Left renal pelvis (tissue), 4 donors: ENCODE measurements around the gene MRRF. TPM values are rescaled to one million over a fixed set of nuclear protein-coding genes. Genes with fewer than 3 reads are reported as not detected.

Experiments
- DNase-seq, 4 donors: peaks; one replicate each; pipeline ENCODE4 v3.0.0-alpha.2; 2013; ENCODE audit warnings: low read depth in 4 of 4, low spot score in 3 of 4
- polyA plus RNA-seq, 4 donors: library from polyadenylated mRNA; unstranded; fragments of 120-200 nt; gene quantifications; one replicate each; pipeline ENCODE4 v1.2.1, GENCODE V29; 2013; ENCODE audit not compliant: insufficient read length in 4 of 4

MRRF gene, protein sequence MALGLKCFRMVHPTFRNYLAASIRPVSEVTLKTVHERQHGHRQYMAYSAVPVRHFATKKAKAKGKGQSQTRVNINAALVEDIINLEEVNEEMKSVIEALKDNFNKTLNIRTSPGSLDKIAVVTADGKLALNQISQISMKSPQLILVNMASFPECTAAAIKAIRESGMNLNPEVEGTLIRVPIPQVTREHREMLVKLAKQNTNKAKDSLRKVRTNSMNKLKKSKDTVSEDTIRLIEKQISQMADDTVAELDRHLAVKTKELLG
- 10 to 100 TPM; 21.9 to 46.3 (median 44.9) TPM for polyA plus RNA-seq

DNA sequence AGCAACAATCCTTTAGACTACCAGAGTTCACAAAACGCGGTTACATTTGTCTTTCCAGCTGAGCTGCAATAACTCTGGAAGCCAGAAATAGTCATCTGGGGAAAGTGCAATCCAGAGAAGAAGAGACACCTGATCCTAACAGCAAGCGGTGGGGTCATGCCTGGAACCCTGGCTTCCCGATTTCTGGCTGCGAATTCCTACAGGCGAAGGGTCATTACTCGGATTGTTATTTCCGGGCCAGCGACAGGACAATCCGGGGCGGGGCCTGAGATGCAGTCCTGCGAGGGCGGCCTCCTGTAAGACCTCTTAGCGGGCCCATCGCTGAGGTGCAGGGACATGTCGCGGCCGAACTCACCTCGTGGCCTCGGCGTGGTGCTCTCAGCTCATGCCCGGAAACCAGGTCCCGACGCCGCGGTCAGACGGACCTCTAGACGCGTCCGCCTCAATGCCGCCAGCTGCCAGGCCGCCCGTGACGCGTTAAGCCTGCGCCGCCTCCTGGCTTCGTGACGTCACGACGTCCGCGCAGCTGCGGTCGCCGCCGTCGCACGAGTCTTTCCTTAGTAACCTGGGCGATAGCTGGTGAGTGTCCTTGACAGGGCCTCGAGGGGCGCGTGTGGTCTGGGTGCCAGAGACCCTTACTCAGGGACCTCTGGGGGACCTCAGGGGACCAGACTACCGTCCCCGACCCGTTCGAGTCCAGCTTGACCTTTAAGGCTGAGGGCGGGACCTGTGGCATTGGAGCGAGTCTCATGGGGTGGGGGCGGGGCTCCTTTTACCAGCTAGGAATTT lies at the start of gene MRRF, which contains the start of gene RBM18:
MRRF (plus strand) TSS at position 523 of the 789 bp plus-strand sequence. CDS start 6,010 bp downstream, outside the sequence.
RBM18 (minus strand) TSS at position 481 of the 789 bp plus-strand sequence. CDS start 3,348 bp downstream, outside the sequence.
- peak; percentile 77 to 83 (median 80) for DNase-seq

DNA sequence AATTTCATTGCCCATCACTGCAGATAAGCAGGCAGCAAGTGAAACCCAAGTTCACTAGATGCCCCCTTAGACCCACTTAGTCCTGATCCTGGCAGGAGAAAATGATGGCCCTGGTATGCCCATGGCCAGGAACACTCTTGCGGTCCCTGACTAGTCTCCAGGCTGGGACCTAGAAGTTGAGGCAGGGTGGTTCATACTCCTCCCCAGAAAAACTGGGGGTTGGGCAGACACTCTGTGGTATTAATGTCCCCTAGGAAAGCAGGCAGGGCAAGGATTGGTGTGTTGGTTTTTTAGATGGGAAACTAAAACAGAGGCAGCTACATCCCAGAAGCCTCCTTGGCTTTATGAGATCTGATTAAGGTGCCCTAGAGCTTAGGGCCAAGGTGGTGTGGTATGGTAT lies 49.0 kb upstream of the MRRF start:
- DNase-seq: no peak

DNA sequence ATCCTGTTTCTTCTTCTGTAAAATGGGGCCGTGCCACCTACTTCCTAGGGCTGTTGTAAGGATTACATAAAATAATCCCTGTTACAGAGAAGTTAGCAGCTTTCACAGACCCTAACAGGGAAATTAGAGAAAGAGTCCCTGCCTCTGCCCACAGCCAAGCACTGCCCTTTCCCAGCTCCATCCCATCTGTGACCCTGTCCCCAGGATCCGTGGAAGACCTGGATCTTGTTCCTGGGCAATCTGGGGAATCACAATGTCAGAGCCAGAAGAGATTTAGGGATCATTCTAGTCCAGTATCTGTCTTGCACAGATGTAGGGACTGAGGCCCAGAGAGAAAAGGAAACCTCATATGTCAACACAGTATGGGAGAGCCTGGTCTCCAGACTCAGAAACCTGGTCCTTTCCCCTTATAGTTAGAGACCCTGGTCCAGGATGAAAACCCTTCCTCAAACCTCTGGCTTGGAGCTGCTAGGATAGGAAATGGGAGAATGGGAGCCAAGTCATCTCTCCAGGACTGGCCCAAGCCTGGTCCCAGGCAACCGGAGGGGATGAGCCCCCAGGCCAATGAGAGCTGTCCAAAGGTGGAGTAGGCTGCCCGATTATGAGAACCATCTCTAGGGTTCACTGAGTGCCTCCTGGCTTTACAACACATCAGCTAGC lies 48.4 kb upstream of the MRRF start:
- no peak for DNase-seq

- DNase-seq: no peak
These were observed 47.8 kb upstream of the MRRF start for GRCh38 chr9:122216798-122217418.

GRCh38 chr9:122217640-122218039 lies 47.0 kb upstream of the MRRF start:
- DNase-seq: no peak

DNA sequence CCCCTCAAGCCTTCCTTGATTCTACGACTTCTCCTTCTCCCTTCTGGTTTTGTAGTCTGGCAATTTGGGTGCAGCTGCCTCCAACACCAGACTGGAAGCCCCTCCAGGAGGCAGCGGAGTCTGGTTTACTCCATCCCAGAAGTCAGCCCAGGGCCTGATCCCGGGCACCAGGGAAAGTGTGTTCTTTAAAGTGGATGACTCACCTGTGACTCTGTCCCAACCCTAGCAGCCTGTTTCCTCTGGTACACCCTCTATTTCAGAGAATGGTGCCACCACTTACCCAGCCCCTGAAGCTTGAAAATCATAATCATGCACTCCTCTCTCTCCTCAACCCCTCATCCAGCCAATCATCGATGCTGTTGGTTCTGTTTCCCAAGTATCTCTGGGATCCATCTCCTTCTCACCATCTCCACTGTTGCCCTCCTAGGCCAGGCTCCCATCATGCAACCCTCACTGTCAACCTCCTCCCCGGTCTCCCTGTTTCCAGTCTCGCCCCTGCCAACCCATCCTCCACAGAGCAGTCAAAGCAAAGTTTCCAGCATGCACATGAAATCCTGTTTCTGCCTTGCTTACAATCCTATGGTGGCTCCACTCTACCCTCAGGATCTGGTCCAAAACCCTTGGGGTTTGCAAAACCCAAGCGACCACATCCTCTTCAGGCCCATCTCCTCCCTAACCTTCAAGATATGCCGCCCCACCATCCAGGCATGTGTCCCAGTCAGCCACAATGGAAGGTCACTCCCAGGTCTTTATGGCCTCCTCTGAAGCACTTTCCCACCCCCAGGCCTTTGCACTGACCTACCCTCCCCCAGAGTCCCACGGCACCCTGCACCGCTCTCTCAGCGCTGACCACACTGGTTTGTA lies 46.4 kb upstream of the MRRF start:
- no peak for DNase-seq

GRCh38 chr9:122218935-122219855 lies 45.5 kb upstream of the MRRF start:
- no peak for DNase-seq

- no peak for DNase-seq
These were observed 44.6 kb upstream of the MRRF start for GRCh38 chr9:122219856-122220672.

- no peak for DNase-seq
These were observed 44.0 kb upstream of the MRRF start for GRCh38 chr9:122220673-122221182.

- DNase-seq: no peak
These were observed 43.4 kb upstream of the MRRF start for GRCh38 chr9:122221183-122221811.

DNA sequence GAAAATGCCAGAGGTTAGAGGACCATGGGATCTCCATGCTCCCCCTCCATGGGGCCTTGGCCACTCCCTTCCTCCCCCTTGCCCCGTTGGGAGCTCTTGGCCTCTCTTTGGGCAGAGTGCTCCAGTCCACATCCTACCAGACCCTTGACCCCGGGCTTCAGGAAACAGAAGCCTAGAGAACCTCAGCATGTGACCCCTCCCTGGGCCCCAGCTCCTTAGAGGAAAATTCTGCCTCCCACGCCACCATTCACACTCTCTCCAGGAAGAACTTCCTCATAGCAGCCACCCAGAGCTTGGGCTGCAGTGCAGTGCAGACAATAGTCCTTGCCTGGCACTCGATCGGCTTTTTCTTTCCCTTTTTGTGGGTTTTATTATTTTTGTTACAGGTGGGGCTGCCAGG lies 41.9 kb upstream of the MRRF start:
- DNase-seq: no peak

DNA sequence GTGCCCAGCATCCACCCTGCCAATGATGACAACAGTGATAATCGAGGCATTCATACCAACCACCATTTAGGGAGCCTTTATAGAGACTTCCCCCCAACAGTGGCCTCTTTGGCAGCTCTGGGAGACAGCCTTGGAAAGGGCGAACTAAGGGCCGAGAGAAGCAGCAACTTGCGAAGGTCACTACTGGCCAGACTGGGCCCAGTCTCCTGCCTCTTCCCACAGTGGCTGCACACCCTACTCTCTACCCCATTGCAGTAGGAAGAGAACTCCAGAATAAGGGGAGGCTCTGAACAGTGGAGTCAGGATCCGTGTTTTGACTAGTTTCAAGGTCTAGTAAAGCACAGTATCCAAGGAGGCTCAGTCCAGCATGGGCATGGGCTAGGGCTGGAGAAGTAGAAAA lies 41.2 kb upstream of the MRRF start:
- no peak for DNase-seq

GRCh38 chr9:122225312-122226141 lies 39.2 kb upstream of the MRRF start:
- DNase-seq: no peak

DNA sequence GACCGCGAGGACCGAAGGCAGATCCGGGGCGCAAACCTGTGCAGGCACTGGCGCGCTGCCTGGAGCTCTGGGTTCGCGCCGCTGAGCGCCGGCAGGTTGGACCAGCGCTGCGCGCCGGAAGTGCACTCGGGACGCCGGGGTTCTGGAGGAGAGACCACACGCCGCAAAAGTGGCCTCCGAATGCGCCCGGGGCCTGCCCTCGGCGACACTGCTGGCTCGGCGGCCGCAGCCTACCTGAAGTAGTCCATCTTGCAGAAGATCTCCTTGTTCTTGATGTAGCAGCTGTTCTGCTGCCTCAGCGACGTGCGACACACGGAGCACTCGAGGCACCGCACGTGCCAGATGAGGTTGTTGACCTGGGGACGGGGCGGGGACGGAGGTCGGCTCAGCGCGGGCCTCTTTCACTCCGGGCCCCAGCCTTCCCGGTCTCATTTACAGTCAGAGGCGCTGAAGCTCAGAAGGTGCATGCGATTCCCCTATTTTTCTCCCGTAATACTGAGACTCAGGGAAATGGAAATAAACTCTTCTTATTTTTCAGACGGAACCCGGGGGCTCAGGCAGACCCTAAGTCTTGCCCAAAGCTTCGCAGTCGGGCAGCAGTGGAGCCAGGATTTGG lies 38.4 kb upstream of the MRRF start:
- no peak for DNase-seq

DNA sequence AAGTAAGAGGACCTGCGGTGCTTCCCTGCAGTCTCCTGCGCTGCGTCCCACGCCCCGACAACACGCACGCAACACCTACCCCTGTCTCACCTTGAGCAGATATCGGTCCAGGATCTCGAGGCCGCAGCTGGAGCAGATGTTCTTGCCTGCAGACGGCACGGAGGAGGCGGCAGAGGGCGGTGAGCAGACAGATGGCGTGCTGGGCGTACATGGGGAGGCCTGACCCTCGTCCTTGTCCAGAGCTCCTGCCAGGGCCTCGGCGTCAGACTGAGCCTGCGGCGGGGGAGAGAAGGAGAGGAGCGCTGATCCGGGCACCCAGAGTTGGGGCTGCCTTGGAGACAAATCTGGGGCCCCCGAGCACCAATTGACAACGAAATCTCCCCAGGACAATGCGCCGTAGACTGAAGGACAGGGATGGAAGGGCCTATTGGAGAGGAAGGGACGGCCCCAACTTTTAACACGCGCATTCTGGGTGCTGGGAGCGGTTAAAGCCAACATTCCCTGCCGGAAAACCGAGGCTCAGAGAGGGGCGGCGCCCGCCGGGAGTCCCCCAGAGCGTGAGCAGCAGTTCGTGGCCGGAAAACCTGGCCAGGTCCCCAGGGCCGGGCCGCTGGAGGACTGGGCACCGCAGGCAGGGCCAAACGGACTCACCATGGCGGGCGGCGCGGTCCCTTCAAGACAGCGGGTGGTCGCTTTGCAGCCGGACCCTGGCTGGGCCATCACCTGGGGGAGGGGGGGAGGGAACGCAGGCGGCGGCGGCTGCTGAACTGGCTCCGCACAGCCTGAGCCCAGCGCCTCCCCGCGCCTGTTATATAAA lies 37.7 kb upstream of the MRRF start:
- DNase-seq: no peak
